Astrocyte (in vitro differentiated cells and primary cell): ENCODE results near the gene FBN1.

ENCODE experiments used
- CTCF ChIP-seq: IDR thresholded peaks from 2 replicates; pipeline ENCODE4 v1.5.1; 2011; ENCODE audit warnings: low read depth, mild to moderate bottlenecking, inconsistent platforms, low read length, moderate library complexity; ENCODE audit not compliant: insufficient read depth
- EZH2 ChIP-seq: IDR thresholded peaks from 2 replicates; pipeline ENCODE4 v1.6.1; 2012; ENCODE audit warnings: mild to moderate bottlenecking, low read length, inconsistent platforms; ENCODE audit not compliant: insufficient read depth

- TF ChIP-seq CTCF (no peak), EZH2 (no peak)
These were observed 166.9 kb downstream of the FBN1 start for GRCh38 chr15:48478581-48478980.
